HepG2 (cell line): ENCODE data around the gene ETF1. TPM values are rescaled to one million over a fixed set of nuclear protein-coding genes. Genes with fewer than 3 reads are reported as not detected.

ENCODE experiments used
- BCL6 ChIP-seq: IDR thresholded peaks from 2 replicates; pipeline ENCODE4 v1.6.1; 2016; ENCODE audit warnings: missing genetic modification reagents, missing compliant biosample characterization
- EEA1 ChIP-seq: sonication (generic); formaldehyde crosslinking; IDR thresholded peaks from 2 replicates; pipeline ENCODE4 v1.5.1; 2020; ENCODE audit warnings: mild to moderate bottlenecking, missing genetic modification reagents, borderline replicate concordance
- HDAC1 ChIP-seq: sonication (generic); formaldehyde crosslinking; IDR thresholded peaks from 2 replicates; pipeline ENCODE4 v1.5.1; 2020; ENCODE audit warnings: mild to moderate bottlenecking, missing genetic modification reagents
- HMG20B ChIP-seq: conservative IDR thresholded peaks from 2 replicates; pipeline ENCODE4 v1.6.1; 2016; ENCODE audit warnings: missing genetic modification reagents, missing compliant biosample characterization
- HNF4G ChIP-seq, 2 experiments: sonication (generic) in 1 of 2; formaldehyde crosslinking in 1 of 2; IDR thresholded peaks; 2 replicates each; pipeline versions ENCODE4 v1.4.0 to v1.6.1; 2011 to 2020; ENCODE audit warnings: borderline replicate concordance in 2 of 2, low read depth in 2 of 2, mild to moderate bottlenecking in 2 of 2, low read length in 1 of 2, missing genetic modification reagents in 1 of 2, moderate library complexity in 1 of 2
- KDM1A ChIP-seq: IDR thresholded peaks from 2 replicates; pipeline ENCODE4 v1.6.1; 2016; ENCODE audit warnings: missing compliant biosample characterization
- NCOA2 ChIP-seq: sonication (generic); formaldehyde crosslinking; IDR thresholded peaks from 2 replicates; pipeline ENCODE4 v1.8.0; 2022; ENCODE audit warnings: inconsistent platforms
- NFKB2 ChIP-seq: sonication (generic); formaldehyde crosslinking; IDR thresholded peaks from 2 replicates; pipeline ENCODE4 v1.4.0; 2020; ENCODE audit warnings: missing genetic modification reagents, borderline replicate concordance
- RBM22 ChIP-seq: fragments of 200-400 bp; formaldehyde crosslinking; optimal IDR thresholded peaks from 2 replicates; pipeline ENCODE3; 2017; ENCODE audit warnings: mild to moderate bottlenecking, low read length, moderate library complexity
- RCOR2 ChIP-seq: IDR thresholded peaks from 2 replicates; pipeline ENCODE4 v1.6.1; 2016; ENCODE audit warnings: missing biosample characterization, missing genetic modification reagents
- SMYD3 ChIP-seq: sonication (generic); formaldehyde crosslinking; IDR thresholded peaks from 2 replicates; pipeline ENCODE4 v1.8.1; 2023; ENCODE audit warnings: mild to moderate bottlenecking, missing genetic modification reagents
- SP1 ChIP-seq, 2 experiments: fragments of 450-650 bp in 1 of 2; sonication (generic) in 1 of 2; formaldehyde crosslinking in 1 of 2; IDR thresholded peaks; 2 replicates each; pipeline versions ENCODE4 v1.4.0 to v1.6.1; 2016 to 2020; ENCODE audit warnings: missing genetic modification reagents in 1 of 2
- TAF15 ChIP-seq: fragments of 200-400 bp; formaldehyde crosslinking; IDR thresholded peaks from one replicate; pipeline ENCODE4 v1.6.1; 2018; ENCODE audit warnings: mild to moderate bottlenecking, low read depth, low read length; ENCODE audit not compliant: poor library complexity, severe bottlenecking
- ZFP90 ChIP-seq: sonication (generic); formaldehyde crosslinking; IDR thresholded peaks from 2 replicates; pipeline ENCODE4 v1.8.0; 2022; ENCODE audit warnings: missing genetic modification reagents, mild to moderate bottlenecking, inconsistent platforms, borderline replicate concordance
- ZNF180 ChIP-seq: sonication (generic); formaldehyde crosslinking; IDR thresholded peaks from 2 replicates; pipeline ENCODE4 v1.4.0; 2020; ENCODE audit warnings: low read depth, missing genetic modification reagents, borderline replicate concordance
- ZNF282 ChIP-seq: fragments of 450-650 bp; IDR thresholded peaks from 2 replicates; pipeline ENCODE4 v1.6.1; 2018; ENCODE audit not compliant: partially characterized antibody
- ZNF337 ChIP-seq: sonication (generic); formaldehyde crosslinking; IDR thresholded peaks from 2 replicates; pipeline ENCODE4 v1.5.1; 2020; ENCODE audit warnings: missing genetic modification reagents, low read depth, mild to moderate bottlenecking, borderline replicate concordance
- ZNF672 ChIP-seq: sonication (generic); formaldehyde crosslinking; IDR thresholded peaks from 2 replicates; pipeline ENCODE4 v1.8.1; 2022; ENCODE audit warnings: missing genetic modification reagents
- polyA plus RNA-seq, 8 experiments: library from polyadenylated mRNA; depleted of rRNA in 3 of 8; stranded (reverse) in 7 of 8; unstranded in 1 of 8; fragments of >200 nt; fragmentation: Illumina TruSeq in 4 of 8; extraction: Trizol in 4 of 8; gene quantifications; 2 replicates each; pipeline versions ENCODE4 v1.2.1 to v1.2.3, GENCODE V29; 2011 to 2016; ENCODE audit warnings: low read depth in 4 of 8, missing spikeins in 1 of 8, mixed read lengths in 1 of 8; ENCODE audit not compliant: insufficient read depth in 1 of 8
- total RNA-seq, 5 experiments: library from RNA; depleted of rRNA; stranded (reverse); fragments of >200 nt; fragmentation: Illumina TruSeq; extraction: Trizol; gene quantifications; 2 replicates each; pipeline ENCODE4 v1.2.3, GENCODE V29; 2016; ENCODE audit warnings: low read depth in 1 of 5
- TF ChIP-seq, protein P1 (sequence below), 2 experiments: sonication (generic) in 1 of 2; formaldehyde crosslinking in 1 of 2; IDR thresholded peaks; 2 replicates each; pipeline versions ENCODE4 v1.4.0 to v1.6.1; 2016 to 2020; ENCODE audit warnings: borderline replicate concordance in 1 of 2, low read depth in 1 of 2, mild to moderate bottlenecking in 1 of 2, missing genetic modification reagents in 1 of 2
- TF ChIP-seq, protein P2 (sequence below): sonication (generic); formaldehyde crosslinking; IDR thresholded peaks from 2 replicates; pipeline ENCODE4 v1.4.0; 2020; ENCODE audit warnings: missing genetic modification reagents, mild to moderate bottlenecking, borderline replicate concordance
- TF ChIP-seq, protein P3 (sequence below): sonication (generic); formaldehyde crosslinking; IDR thresholded peaks from 2 replicates; pipeline ENCODE4 v1.5.0; 2020; ENCODE audit warnings: mild to moderate bottlenecking, low read depth, missing genetic modification reagents, borderline replicate concordance

Gene ETF1
- total and polyA plus RNA-seq, 2 of the 13 experiments (the other 11 are each of a cell fraction or from before 2014, with no cell fraction given), result 52.1 to 184 TPM

DNA sequence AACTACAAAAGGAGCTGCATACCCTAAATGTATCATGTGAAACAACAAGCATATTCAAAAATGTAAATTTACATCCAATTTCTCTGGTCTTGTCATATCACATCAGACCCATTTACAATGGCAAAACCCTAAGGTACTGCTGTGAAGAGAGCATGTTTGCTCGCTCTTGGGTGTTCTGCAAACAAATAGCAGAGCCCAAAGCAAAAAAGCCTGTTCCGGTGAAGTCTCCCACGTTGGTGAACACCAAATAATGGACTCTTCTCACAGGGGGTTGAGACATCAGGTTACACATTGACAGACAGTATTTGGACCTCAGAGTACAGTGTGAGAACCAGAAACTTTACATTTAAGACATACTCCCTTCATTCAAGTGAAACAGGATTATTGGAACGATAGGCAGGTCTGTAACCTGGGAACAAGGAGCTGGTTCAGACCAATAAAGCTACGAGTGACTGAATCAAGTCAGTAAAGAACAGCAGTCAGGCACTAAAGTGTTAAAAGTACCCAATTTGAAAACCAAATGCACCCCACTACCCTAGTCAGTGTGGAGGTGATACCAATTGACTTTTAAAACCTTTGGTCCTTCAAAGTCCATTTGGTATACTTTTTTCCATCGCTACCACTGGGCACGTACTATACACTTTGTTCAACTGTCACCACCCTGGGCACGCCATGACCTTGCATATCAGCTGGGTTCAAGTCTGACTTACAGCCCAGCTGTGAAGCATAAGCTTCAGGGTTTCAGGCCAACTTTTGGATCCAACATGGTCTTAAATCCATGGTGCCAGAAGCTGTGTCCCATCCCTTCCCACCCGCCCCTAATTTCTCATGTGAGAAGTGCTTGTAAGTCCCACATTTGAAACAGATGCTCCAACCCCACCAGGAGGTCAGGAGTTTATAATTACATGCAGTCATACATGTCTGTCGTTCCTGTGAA, 36.4 kb downstream of the ETF1 start (continued):
- TF ChIP-seq, protein P1, sequence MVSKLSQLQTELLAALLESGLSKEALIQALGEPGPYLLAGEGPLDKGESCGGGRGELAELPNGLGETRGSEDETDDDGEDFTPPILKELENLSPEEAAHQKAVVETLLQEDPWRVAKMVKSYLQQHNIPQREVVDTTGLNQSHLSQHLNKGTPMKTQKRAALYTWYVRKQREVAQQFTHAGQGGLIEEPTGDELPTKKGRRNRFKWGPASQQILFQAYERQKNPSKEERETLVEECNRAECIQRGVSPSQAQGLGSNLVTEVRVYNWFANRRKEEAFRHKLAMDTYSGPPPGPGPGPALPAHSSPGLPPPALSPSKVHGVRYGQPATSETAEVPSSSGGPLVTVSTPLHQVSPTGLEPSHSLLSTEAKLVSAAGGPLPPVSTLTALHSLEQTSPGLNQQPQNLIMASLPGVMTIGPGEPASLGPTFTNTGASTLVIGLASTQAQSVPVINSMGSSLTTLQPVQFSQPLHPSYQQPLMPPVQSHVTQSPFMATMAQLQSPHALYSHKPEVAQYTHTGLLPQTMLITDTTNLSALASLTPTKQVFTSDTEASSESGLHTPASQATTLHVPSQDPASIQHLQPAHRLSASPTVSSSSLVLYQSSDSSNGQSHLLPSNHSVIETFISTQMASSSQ (IDR thresholded peaks at IDR 0.05; ENCODE audit: low read depth), result peak; percentile 82
- TF ChIP-seq, protein P1 (CRISPR knock-in tag; IDR thresholded peaks at IDR 0.05; ENCODE audit: borderline replicate concordance), result peak; percentile 87; the same call in 1 of the 2 replicates
- TF ChIP-seq ZNF282, result no peak
- no peak for TF ChIP-seq EEA1 (CRISPR knock-in tag)
- peak; percentile 27; the same call in 1 of the 2 replicates for TF ChIP-seq NCOA2
- no peak for TF ChIP-seq SMYD3 (CRISPR knock-in tag)
- no peak for TF ChIP-seq RBM22
- peak; percentile 42; the same call in 1 of the 2 replicates for TF ChIP-seq BCL6
- TF ChIP-seq, protein P2, sequence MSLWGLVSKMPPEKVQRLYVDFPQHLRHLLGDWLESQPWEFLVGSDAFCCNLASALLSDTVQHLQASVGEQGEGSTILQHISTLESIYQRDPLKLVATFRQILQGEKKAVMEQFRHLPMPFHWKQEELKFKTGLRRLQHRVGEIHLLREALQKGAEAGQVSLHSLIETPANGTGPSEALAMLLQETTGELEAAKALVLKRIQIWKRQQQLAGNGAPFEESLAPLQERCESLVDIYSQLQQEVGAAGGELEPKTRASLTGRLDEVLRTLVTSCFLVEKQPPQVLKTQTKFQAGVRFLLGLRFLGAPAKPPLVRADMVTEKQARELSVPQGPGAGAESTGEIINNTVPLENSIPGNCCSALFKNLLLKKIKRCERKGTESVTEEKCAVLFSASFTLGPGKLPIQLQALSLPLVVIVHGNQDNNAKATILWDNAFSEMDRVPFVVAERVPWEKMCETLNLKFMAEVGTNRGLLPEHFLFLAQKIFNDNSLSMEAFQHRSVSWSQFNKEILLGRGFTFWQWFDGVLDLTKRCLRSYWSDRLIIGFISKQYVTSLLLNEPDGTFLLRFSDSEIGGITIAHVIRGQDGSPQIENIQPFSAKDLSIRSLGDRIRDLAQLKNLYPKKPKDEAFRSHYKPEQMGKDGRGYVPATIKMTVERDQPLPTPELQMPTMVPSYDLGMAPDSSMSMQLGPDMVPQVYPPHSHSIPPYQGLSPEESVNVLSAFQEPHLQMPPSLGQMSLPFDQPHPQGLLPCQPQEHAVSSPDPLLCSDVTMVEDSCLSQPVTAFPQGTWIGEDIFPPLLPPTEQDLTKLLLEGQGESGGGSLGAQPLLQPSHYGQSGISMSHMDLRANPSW (CRISPR knock-in tag), result no peak
- TF ChIP-seq ZNF337 (CRISPR knock-in tag), result no peak
- no peak for TF ChIP-seq SP1 (IDR thresholded peaks at IDR 0.05)
- TF ChIP-seq SP1 (CRISPR knock-in tag; IDR thresholded peaks at IDR 0.05), result no peak
- TF ChIP-seq TAF15, result no peak
- TF ChIP-seq HNF4G (IDR thresholded peaks at IDR 0.05; ENCODE audit: borderline replicate concordance, low read depth, low read length), result no peak
- TF ChIP-seq HNF4G (CRISPR knock-in tag; IDR thresholded peaks at IDR 0.05; ENCODE audit: borderline replicate concordance, low read depth), result no peak
- TF ChIP-seq NFKB2 (CRISPR knock-in tag), result no peak
- no peak for TF ChIP-seq ZNF180
- no peak for TF ChIP-seq ZNF672 (CRISPR knock-in tag)
- TF ChIP-seq KDM1A, result 0 out of 2 replicates have a peak, but pooled peaks have one; percentile 13
- TF ChIP-seq RCOR2 (CRISPR knock-in tag), result peak; percentile 79; the same call in 1 of the 2 replicates
- TF ChIP-seq, protein P3, sequence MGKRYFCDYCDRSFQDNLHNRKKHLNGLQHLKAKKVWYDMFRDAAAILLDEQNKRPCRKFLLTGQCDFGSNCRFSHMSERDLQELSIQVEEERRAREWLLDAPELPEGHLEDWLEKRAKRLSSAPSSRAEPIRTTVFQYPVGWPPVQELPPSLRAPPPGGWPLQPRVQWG (CRISPR knock-in tag), result no peak
- peak; percentile 36; the same call in 1 of the 2 replicates for TF ChIP-seq HDAC1 (CRISPR knock-in tag)
- no peak for TF ChIP-seq ZFP90 (CRISPR knock-in tag)
- no peak for TF ChIP-seq HMG20B (CRISPR knock-in tag)
